ENCODE measurements around the gene TRAF4. TPM values are rescaled to one million over a fixed set of nuclear protein-coding genes. Genes with fewer than 3 reads are reported as not detected.
"Not testable (repeated sequence)": the region's sequence is repeated elsewhere in the genome, so short reads cannot be mapped to it uniquely, and the experiment has no call there.

The TRAF4 gene
- total RNA-seq, 2 experiments from 2014 or later = 96.5 to 117 TPM

GRCh38 chr17:28760601-28761562 is 17.1 kb downstream of the TRAF4 start:
- Mint-ChIP-seq H3K36me3 (ENCODE audit: low read depth) (peaks cover 29% of the 10 kb centered on the region), H3K27ac (no peak overlapping the region), H3K4me1 (peaks cover 18% of the 10 kb centered on the region), H3K4me3 (no peak overlapping the region), H3K27me3 (no peaks in the 10 kb centered on the region), H3K9me3 (ENCODE audit: low read depth) (no peaks in the 10 kb centered on the region)
- no peak for DNase-seq
- ChIA-PET CTCF (interaction anchor here (0.6 to 6.0 kb wide), 7 partner anchors 10 to 193 kb away, joined by 3 to 110 read pairs (median 4); no protein-coding TSS in a partner anchor), POLR2A (no interaction called here)
- intact Hi-C loops (cut with DNase I, micrococcal nuclease) = loop anchor here in 1 of 2 experiments (5.0 kb wide), 1 partner anchor 34 kb away; the partner anchor contains the start of genes NEK8 and TLCD1
- ATAC-seq = no peak

DNA sequence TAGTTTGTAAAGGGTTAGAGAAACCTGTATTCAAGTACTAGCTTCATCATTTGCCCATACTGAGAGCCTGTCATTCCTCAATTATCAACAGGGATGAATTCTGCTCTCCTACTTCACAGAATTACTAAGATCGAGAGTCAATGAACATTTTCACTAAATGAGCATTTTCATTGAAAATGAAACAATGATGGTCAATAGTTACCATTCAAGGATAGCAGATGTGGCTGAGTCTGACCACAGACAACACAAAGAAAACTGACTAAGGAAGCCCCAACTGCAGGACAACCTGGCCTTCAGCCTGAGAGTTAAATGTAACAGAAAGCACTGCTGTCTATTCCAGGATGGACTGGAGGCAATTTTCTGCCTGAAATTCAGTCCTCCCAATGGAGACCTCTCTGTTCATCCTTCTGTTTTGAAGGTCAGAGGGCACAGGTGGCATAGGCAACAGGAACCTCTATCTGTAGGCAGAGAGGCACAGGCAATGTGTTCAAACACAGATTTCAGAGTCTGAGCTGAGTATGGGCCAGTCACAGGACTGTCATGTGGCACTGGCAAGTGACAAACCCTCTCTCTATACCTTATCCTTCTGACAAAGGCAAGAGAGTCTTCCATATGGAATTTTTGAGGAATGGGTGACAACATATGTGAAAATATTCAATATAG is 19.5 kb downstream of the TRAF4 start:
- Mint-ChIP-seq H3K27me3 (no peaks in the 10 kb centered on the region), H3K36me3 (ENCODE audit: low read depth) (peaks cover 26% of the 10 kb centered on the region), H3K27ac (peak overlapping the region; percentile 25), H3K4me3 (no peak overlapping the region), H3K4me1 (peaks cover 25% of the 10 kb centered on the region), H3K9me3 (ENCODE audit: low read depth) (no peaks in the 10 kb centered on the region)
- ChIA-PET POLR2A (interaction anchor here (0.6 to 2.2 kb wide), 5 partner anchors 11 to 139 kb away, joined by 3 to 9 read pairs (median 4); partner anchors contain the start of gene DHRS13), CTCF (interaction anchor here (0.6 to 6.0 kb wide), 66 partner anchors 11 to 759 kb away, joined by 3 to 110 read pairs (median 6); partner anchors contain the start of genes DHRS13, FAM222B, FLOT2 and NEK8)
- intact Hi-C loops (cut with DNase I, micrococcal nuclease) = loop anchor here (1.0 to 5.0 kb wide), 7 partner anchors 36 to 153 kb away; partner anchors contain the start of genes DHRS13 (in 1 of the 2), FLOT2 (in 1 of the 2), NEK8 (in 1 of the 2) and TLCD1 (in 1 of the 2)
- peak; percentile 27 for DNase-seq
- ATAC-seq = peak; percentile 68

GRCh38 chr17:28763804-28764266 is 20.0 kb downstream of the TRAF4 start:
- intact Hi-C loops (cut with DNase I, micrococcal nuclease) = loop anchor here (1.0 to 5.0 kb wide), 7 partner anchors 37 to 152 kb away; partner anchors contain the start of genes DHRS13 (in 1 of the 2), FLOT2 (in 1 of the 2), NEK8 (in 1 of the 2) and TLCD1 (in 1 of the 2)
- Mint-ChIP-seq H3K4me1 (peaks cover 25% of the 10 kb centered on the region), H3K27me3 (no peaks in the 10 kb centered on the region), H3K36me3 (ENCODE audit: low read depth) (peaks cover 20% of the 10 kb centered on the region), H3K27ac (peak overlapping the region; percentile 80), H3K9me3 (ENCODE audit: low read depth) (no peaks in the 10 kb centered on the region), H3K4me3 (no peak overlapping the region)
- peak; percentile 63 for ATAC-seq
- ChIA-PET CTCF (interaction anchor here (0.6 to 6.0 kb wide), 66 partner anchors 10 to 758 kb away, joined by 3 to 110 read pairs (median 6); partner anchors contain the start of genes DHRS13, FAM222B, FLOT2 and NEK8), POLR2A (interaction anchor here (0.6 to 2.2 kb wide), 6 partner anchors 11 to 139 kb away, joined by 3 to 9 read pairs (median 4); partner anchors contain the start of gene DHRS13)
- peak; percentile 87 for DNase-seq

- no peaks in the 10 kb centered on the region for H3K27me3 Mint-ChIP-seq
- ATAC-seq = no peak
- no peak for DNase-seq
- CTCF ChIA-PET = interaction anchor here (0.7 to 6.0 kb wide), 26 partner anchors 9 to 390 kb away, joined by 3 to 110 read pairs (median 8); partner anchors contain the start of genes DHRS13, FAM222B, NEK8 and TLCD1
- no peak overlapping the region for H3K27ac Mint-ChIP-seq
- peaks cover 25% of the 10 kb centered on the region for H3K4me1 Mint-ChIP-seq
- peaks cover 12% of the 10 kb centered on the region for H3K36me3 Mint-ChIP-seq (ENCODE audit: low read depth)
- H3K9me3 Mint-ChIP-seq (ENCODE audit: low read depth) = no peaks in the 10 kb centered on the region
- no peak overlapping the region for H3K4me3 Mint-ChIP-seq
- POLR2A ChIA-PET = interaction anchor here (1.9 kb wide), 1 partner anchor 38 kb away, joined by 5 read pairs; no protein-coding TSS in a partner anchor
- intact Hi-C loops (cut with DNase I, micrococcal nuclease) = no loop called here
Observed at GRCh38 chr17:28765038-28765437, 21.2 kb downstream of the TRAF4 start.

GRCh38 chr17:28773736-28774135 is 29.9 kb downstream of the TRAF4 start:
- H3K27ac Mint-ChIP-seq = no peak overlapping the region
- ChIA-PET CTCF (interaction anchor here (0.7 to 5.0 kb wide), 8 partner anchors 10 to 192 kb away, joined by 3 to 63 read pairs (median 4); no protein-coding TSS in a partner anchor), POLR2A (interaction anchor here (0.6 to 0.8 kb wide), 4 partner anchors 37 to 352 kb away, joined by 3 to 9 read pairs (median 4); no protein-coding TSS in a partner anchor)
- H3K4me3 Mint-ChIP-seq = no peak overlapping the region
- no peak for DNase-seq
- no peaks in the 10 kb centered on the region for H3K9me3 Mint-ChIP-seq (ENCODE audit: low read depth)
- peaks cover 10% of the 10 kb centered on the region for H3K36me3 Mint-ChIP-seq (ENCODE audit: low read depth)
- intact Hi-C loops (cut with DNase I, micrococcal nuclease) = no loop called here
- H3K27me3 Mint-ChIP-seq = no peaks in the 10 kb centered on the region
- peaks cover 25% of the 10 kb centered on the region for H3K4me1 Mint-ChIP-seq
- peak; percentile 63 for ATAC-seq

DNA sequence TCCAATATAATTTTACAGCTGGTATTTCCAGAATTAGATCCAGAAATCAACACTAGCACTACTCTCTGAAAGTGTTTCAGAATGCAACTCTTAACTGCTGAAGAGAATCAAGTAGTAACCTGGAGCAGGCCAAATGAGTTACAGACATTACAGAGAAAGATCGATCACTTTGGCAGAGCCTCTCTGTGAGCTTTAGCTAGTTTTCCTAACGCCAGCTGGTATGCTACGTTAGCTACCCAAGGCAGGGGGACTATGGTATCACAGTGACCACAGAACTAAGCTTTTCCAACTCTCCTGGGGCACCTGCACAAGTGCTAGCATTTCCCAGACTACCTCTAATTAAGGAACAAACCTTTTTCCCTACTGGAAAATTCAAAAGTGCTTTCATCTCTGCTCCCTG is 30.4 kb downstream of the TRAF4 start:
- intact Hi-C loops (cut with DNase I, micrococcal nuclease) = no loop called here

DNA sequence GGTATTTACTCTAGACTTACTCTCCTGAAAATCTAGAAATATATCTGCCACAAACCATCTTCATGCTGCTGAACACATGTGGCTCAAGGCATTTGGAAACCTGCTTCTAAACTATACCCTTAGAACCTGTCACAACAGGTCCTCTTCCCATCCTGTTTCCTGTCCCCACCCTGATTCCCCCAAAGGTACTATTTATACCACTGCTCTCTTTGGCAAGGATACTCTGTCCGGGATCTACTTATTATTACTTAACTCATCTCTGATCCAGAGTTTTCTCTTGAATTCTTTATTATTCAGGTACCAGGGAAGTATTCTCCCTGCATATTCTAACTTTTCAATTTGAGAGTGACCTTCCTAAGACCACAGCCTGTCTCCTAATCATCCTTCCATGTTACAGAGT is 33.4 kb downstream of the TRAF4 start:
- no peak for DNase-seq
- no peak for ATAC-seq
- POLR2A ChIA-PET = no interaction called here
- Mint-ChIP-seq H3K4me3 (no peak overlapping the region), H3K27me3 (no peaks in the 10 kb centered on the region), H3K27ac (peak overlapping the region; percentile 32), H3K36me3 (ENCODE audit: low read depth) (peaks cover 22% of the 10 kb centered on the region), H3K4me1 (peaks cover 35% of the 10 kb centered on the region), H3K9me3 (ENCODE audit: low read depth) (no peaks in the 10 kb centered on the region)
- CTCF ChIA-PET = interaction anchor here (0.7 to 1.3 kb wide), 2 partner anchors 27 to 121 kb away, joined by 3 read pairs; no protein-coding TSS in a partner anchor
- intact Hi-C loops (cut with DNase I, micrococcal nuclease) = no loop called here

More for the DNA sequence above, 30.4 kb downstream of the TRAF4 start:
- ATAC-seq (no peak), DNase-seq (no peak)
- ChIA-PET POLR2A (interaction anchor here (0.6 to 0.7 kb wide), 4 partner anchors 10 to 352 kb away, joined by 3 to 9 read pairs (median 6); no protein-coding TSS in a partner anchor), CTCF (interaction anchor here (0.6 to 5.0 kb wide), 11 partner anchors 11 to 590 kb away, joined by 3 to 63 read pairs (median 4); no protein-coding TSS in a partner anchor)
- H3K27ac Mint-ChIP-seq = no peak overlapping the region
- no peak overlapping the region for H3K4me3 Mint-ChIP-seq
- no peaks in the 10 kb centered on the region for H3K27me3 Mint-ChIP-seq
- H3K4me1 Mint-ChIP-seq = peaks cover 30% of the 10 kb centered on the region
- H3K9me3 Mint-ChIP-seq (ENCODE audit: low read depth) = no peaks in the 10 kb centered on the region
- peaks cover 15% of the 10 kb centered on the region for H3K36me3 Mint-ChIP-seq (ENCODE audit: low read depth)

DNA sequence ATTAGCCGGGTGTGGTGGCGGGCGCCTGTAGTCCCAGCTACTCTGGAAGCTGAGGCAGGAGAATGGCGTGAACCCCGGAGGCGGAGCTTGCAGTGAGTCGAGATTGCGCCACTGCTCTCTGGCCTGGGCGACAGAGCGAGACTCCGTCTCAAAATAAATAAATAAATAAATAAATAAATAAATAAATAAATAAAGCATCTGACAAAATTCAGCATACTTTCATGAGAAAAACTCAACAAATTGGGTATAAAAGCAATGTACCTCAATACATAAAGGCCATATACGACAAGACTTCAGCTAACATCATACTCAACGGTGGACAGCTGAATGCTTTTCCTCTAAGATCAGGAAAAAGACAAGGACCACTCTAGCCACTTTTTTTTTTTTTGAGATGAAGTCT is 35.8 kb downstream of the TRAF4 start:
- CTCF ChIA-PET = interaction anchor here (0.5 to 1.6 kb wide), 2 partner anchors 16 to 511 kb away, joined by 4 to 6 read pairs; no protein-coding TSS in a partner anchor
- POLR2A ChIA-PET = not testable (repeated sequence)
- peaks cover 18% of the 10 kb centered on the region for H3K36me3 Mint-ChIP-seq (ENCODE audit: low read depth)

GRCh38 chr17:28783161-28783560 is 39.4 kb downstream of the TRAF4 start:
- peaks cover 17% of the 10 kb centered on the region for H3K4me1 Mint-ChIP-seq
- H3K4me3 Mint-ChIP-seq = no peak overlapping the region
- DNase-seq (no peak), ATAC-seq (peak; percentile 33)
- no peaks in the 10 kb centered on the region for H3K27me3 Mint-ChIP-seq
- intact Hi-C loops (cut with DNase I, micrococcal nuclease) = no loop called here
- ChIA-PET CTCF (interaction anchor here (0.6 to 5.3 kb wide), 3 partner anchors 17 to 631 kb away, joined by 3 to 30 read pairs (median 3); no protein-coding TSS in a partner anchor), POLR2A (no interaction called here)
- H3K9me3 Mint-ChIP-seq (ENCODE audit: low read depth) = no peaks in the 10 kb centered on the region
- H3K36me3 Mint-ChIP-seq (ENCODE audit: low read depth) = peaks cover 16% of the 10 kb centered on the region
- H3K27ac Mint-ChIP-seq = no peak overlapping the region

More for the DNA sequence above, 35.8 kb downstream of the TRAF4 start:
- H3K27ac Mint-ChIP-seq; intact Hi-C loops (cut with DNase I, micrococcal nuclease); H3K27me3 Mint-ChIP-seq; DNase-seq; ATAC-seq; H3K9me3 Mint-ChIP-seq (ENCODE audit: low read depth); H3K4me3 Mint-ChIP-seq: not testable (repeated sequence)
- H3K4me1 Mint-ChIP-seq = peaks cover 33% of the 10 kb centered on the region

DNA sequence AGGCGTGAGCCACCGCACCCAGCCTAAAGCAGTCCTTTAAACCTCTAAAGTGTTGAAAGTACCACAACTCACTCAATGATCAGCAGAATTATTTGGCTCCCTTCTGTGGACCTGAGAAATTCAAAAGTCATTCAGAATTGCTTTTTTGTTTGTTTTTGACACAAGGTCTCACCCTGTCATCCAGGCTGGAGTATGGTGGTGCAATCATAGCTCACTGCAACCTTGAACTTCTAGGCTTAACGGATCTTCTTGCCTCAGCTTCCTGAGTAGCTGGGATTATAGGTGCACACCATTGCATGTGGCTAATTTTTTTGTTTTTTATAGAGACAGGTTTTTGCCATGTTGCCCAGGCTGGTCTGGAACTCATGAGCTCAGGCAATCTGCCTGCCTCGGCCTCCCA is 44.3 kb downstream of the TRAF4 start:
- H3K27me3 Mint-ChIP-seq = no peaks in the 10 kb centered on the region
- no peak overlapping the region for H3K27ac Mint-ChIP-seq
- H3K4me3 Mint-ChIP-seq = no peak overlapping the region
- intact Hi-C loops (cut with DNase I, micrococcal nuclease) = loop anchor here in 1 of 2 experiments (2.0 kb wide), 1 partner anchor 15 kb away; no protein-coding TSS in a partner anchor
- no peak for DNase-seq
- H3K36me3 Mint-ChIP-seq (ENCODE audit: low read depth) = peaks cover 3% of the 10 kb centered on the region
- CTCF ChIA-PET = interaction anchor here (0.6 to 1.3 kb wide), 3 partner anchors 14 to 71 kb away, joined by 3 to 6 read pairs (median 3); no protein-coding TSS in a partner anchor
- no peaks in the 10 kb centered on the region for H3K9me3 Mint-ChIP-seq (ENCODE audit: low read depth)
- H3K4me1 Mint-ChIP-seq = peaks cover 15% of the 10 kb centered on the region
- no peak for ATAC-seq
- POLR2A ChIA-PET = no interaction called here
